K562 (cell line): ENCODE measurements around the gene DROSHA.

Source experiments
- AFF4 ChIP-seq: sonication (generic); formaldehyde crosslinking; IDR thresholded peaks from 2 replicates; pipeline ENCODE4 v1.8.0; 2023; ENCODE audit warnings: mild to moderate bottlenecking, missing genetic modification reagents
- ARNT ChIP-seq, 2 experiments: fragments of 450-650 bp; IDR thresholded peaks; 2 replicates each; pipeline ENCODE4 v1.6.1; 2016; ENCODE audit warnings: mild to moderate bottlenecking in 1 of 2
- CTCF ChIP-seq, 3 experiments: IDR thresholded peaks in 2 of 3; conservative IDR thresholded peaks in 1 of 3; 2 replicates each; pipeline ENCODE4 v1.5.1; 2011 to 2012; ENCODE audit warnings: low read length in 3 of 3, mild to moderate bottlenecking in 3 of 3, control low read depth in 2 of 3, improper control_type of control experiment in 1 of 3, inconsistent platforms in 1 of 3, low read depth in 1 of 3, mixed read lengths in 1 of 3, moderate library complexity in 1 of 3; ENCODE audit not compliant: insufficient read depth in 2 of 3
- EZH2 ChIP-seq: IDR thresholded peaks from 2 replicates; pipeline ENCODE4 v1.6.1; 2012; ENCODE audit warnings: low read depth, mild to moderate bottlenecking, inconsistent platforms, low read length, borderline replicate concordance
- GABPB1 ChIP-seq: sonication (generic); formaldehyde crosslinking; IDR thresholded peaks from 2 replicates; pipeline ENCODE4 v1.8.0; 2022; ENCODE audit warnings: mild to moderate bottlenecking, missing genetic modification reagents
- JUN ChIP-seq, 2 experiments: sonication (generic) in 1 of 2; formaldehyde crosslinking in 1 of 2; IDR thresholded peaks; 2 replicates each; pipeline versions ENCODE4 v1.6.1 to v1.8.0; 2012 to 2022; ENCODE audit warnings: borderline replicate concordance in 2 of 2, mild to moderate bottlenecking in 2 of 2, improper control_type of control experiment in 1 of 2, low read depth in 1 of 2, low read length in 1 of 2, missing genetic modification reagents in 1 of 2
- NFE2L1 ChIP-seq: fragments of 450-650 bp; IDR thresholded peaks from 2 replicates; pipeline ENCODE4 v1.6.1; 2016; ENCODE audit warnings: missing genetic modification characterization, low read depth, mild to moderate bottlenecking, missing compliant biosample characterization, moderate library complexity, borderline replicate concordance
- TOE1 ChIP-seq, 2 experiments: fragments of 450-650 bp in 1 of 2; sonication (generic) in 1 of 2; formaldehyde crosslinking in 1 of 2; IDR thresholded peaks; 2 replicates each; pipeline versions ENCODE4 v1.7.1 to v1.8.0; 2016 to 2022; ENCODE audit warnings: borderline replicate concordance in 2 of 2, mild to moderate bottlenecking in 2 of 2, antibody characterized with exemption in 1 of 2, inconsistent platforms in 1 of 2, low read depth in 1 of 2, missing genetic modification reagents in 1 of 2, moderate library complexity in 1 of 2
- TRIM28 ChIP-seq: fragments of 450-650 bp; IDR thresholded peaks from 2 replicates; pipeline ENCODE4 v1.6.1; 2017
- ZNF121 ChIP-seq: sonication (generic); formaldehyde crosslinking; conservative IDR thresholded peaks from 2 replicates; pipeline ENCODE4 v1.8.0; 2022; ENCODE audit warnings: missing genetic modification reagents

- TF ChIP-seq NFE2L1 (tag) (no peak), ZNF121 (CRISPR knock-in tag) (no peak), JUN (IDR thresholded peaks at IDR 0.05; ENCODE audit: borderline replicate concordance, low read depth, low read length) (no peak), JUN (CRISPR knock-in tag; IDR thresholded peaks at IDR 0.05; ENCODE audit: borderline replicate concordance) (no peak), TRIM28 (no peak), ARNT (IDR thresholded peaks at IDR 0.05) (no peak), EZH2 (no peak), CTCF (IDR thresholded peaks at IDR 0.05 in 2 of 3, conservative IDR thresholded peaks at IDR 0.05 in 1 of 3; ENCODE audit: insufficient read depth in 2 of 3, low read depth in 1 of 3, low read length in 3 of 3) (no peak), GABPB1 (CRISPR knock-in tag) (no peak), TOE1 (IDR thresholded peaks at IDR 0.05; ENCODE audit: borderline replicate concordance) (no peak), TOE1 (CRISPR knock-in tag; IDR thresholded peaks at IDR 0.05; ENCODE audit: borderline replicate concordance, low read depth) (no peak), AFF4 (CRISPR knock-in tag) (no peak)
Measured at GRCh38 chr5:31531543-31531887, 378 bp downstream of the DROSHA start.
